NOMO-1 (cell line): ENCODE results near the gene C1QTNF8.

Experiments
- DNase-seq, 2 experiments: peaks; one replicate each; lab custom pipeline; 2025; ENCODE audit not compliant: unreplicated experiment in 2 of 2; lab: John Stamatoyannopoulos, UW

The C1QTNF8 gene

GRCh38 chr16:1127971-1128715, 32.1 kb upstream of the C1QTNF8 start:
- no peak for DNase-seq

- DNase-seq = no peak
Observed at GRCh38 chr16:1127101-1127500, 31.1 kb upstream of the C1QTNF8 start.

GRCh38 chr16:1126586-1126985, 30.5 kb upstream of the C1QTNF8 start:
- DNase-seq = no peak

- no peak for DNase-seq
Observed at GRCh38 chr16:1126044-1126443, 30.0 kb upstream of the C1QTNF8 start.

- no peak for DNase-seq
Observed at GRCh38 chr16:1125471-1125870, 29.4 kb upstream of the C1QTNF8 start.

GRCh38 chr16:1124795-1125194, 28.8 kb upstream of the C1QTNF8 start:
- DNase-seq = no peak

- DNase-seq = no peak
Observed at GRCh38 chr16:1124291-1124690, 28.2 kb upstream of the C1QTNF8 start.

- DNase-seq = no peak
Observed at GRCh38 chr16:1123525-1124230, 27.6 kb upstream of the C1QTNF8 start.

- no peak for DNase-seq
Observed at GRCh38 chr16:1122398-1122765, 26.3 kb upstream of the C1QTNF8 start.

- no peak for DNase-seq
Observed at GRCh38 chr16:1121601-1122397, 25.8 kb upstream of the C1QTNF8 start.

- no peak for DNase-seq
Observed at GRCh38 chr16:1121009-1121408, 25.0 kb upstream of the C1QTNF8 start.

GRCh38 chr16:1120577-1120941, 24.5 kb upstream of the C1QTNF8 start:
- no peak for DNase-seq

GRCh38 chr16:1119766-1120576, 23.9 kb upstream of the C1QTNF8 start:
- DNase-seq = no peak

- no peak for DNase-seq
Observed at GRCh38 chr16:1119129-1119528, 23.1 kb upstream of the C1QTNF8 start.

GRCh38 chr16:1117926-1118325, 21.9 kb upstream of the C1QTNF8 start:
- DNase-seq = no peak

GRCh38 chr16:1117176-1117900, 21.3 kb upstream of the C1QTNF8 start:
- DNase-seq = no peak

GRCh38 chr16:1116693-1117077, 20.6 kb upstream of the C1QTNF8 start:
- no peak for DNase-seq

GRCh38 chr16:1113889-1114526, 18.0 kb upstream of the C1QTNF8 start:
- DNase-seq = no peak

- DNase-seq = no peak
Observed at GRCh38 chr16:1113489-1113888, 17.4 kb upstream of the C1QTNF8 start.
